NCI-H2171 (cell line): ENCODE measurements around the gene KLB.
A peak's percentile ranks its signal among the peaks of the same experiment; 100 is the strongest.
"Not testable (repeated sequence)": the region's sequence is repeated elsewhere in the genome, so short reads cannot be mapped to it uniquely, and the experiment has no call there.

Source experiments
- DNase-seq: peaks from one replicate; lab custom pipeline; 2025; lab: John Stamatoyannopoulos, UW

The KLB gene

GRCh38 chr4:39406763-39407583 is at the start of gene KLB:
TSS of gene KLB (plus strand) at chr4:39406930. CDS start at chr4:39406950, 20 bp downstream.
- no peak for DNase-seq

- DNase-seq, result no peak
Observed at GRCh38 chr4:39357002-39357401, 49.7 kb upstream of the KLB start.

GRCh38 chr4:39360611-39361010 is 46.1 kb upstream of the KLB start:
- not testable (repeated sequence) for DNase-seq

- no peak for DNase-seq
Observed at GRCh38 chr4:39362827-39363226, 43.9 kb upstream of the KLB start.

DNA sequence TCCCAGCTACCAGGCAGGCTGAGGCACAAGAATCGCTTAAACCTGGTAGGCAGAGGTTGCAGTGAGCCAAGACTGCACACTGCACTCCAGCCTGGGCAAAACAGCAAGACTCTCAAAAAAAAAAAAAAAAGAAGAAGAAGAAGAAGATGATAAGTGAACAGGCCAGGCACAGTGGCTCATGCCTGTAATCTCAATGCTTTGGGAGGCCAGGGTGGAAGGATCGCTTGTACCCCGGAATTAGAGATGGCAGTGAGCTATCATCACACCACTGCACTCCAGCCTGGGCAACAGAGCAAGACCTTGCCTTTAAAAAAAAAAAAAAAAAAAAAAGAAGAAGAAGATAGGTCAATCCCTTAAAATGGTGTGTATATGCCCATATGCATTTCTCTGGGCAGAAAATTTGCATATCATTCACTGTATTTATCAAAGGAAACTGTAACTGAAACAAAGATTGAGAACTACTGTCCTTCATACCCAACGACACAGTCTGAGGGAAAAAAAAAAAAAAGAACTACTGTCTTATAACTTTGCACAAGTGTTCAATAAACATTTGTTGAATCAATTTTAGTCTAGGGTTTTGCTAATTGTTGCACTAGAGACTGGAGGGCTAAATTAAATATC is 42.8 kb upstream of the KLB start:
- no peak for DNase-seq

- no peak for DNase-seq
Observed at GRCh38 chr4:39365360-39365759, 41.4 kb upstream of the KLB start.

- peak; percentile 85 for DNase-seq
Observed at GRCh38 chr4:39365830-39366771, 40.6 kb upstream of the KLB start, which contains the start of gene RFC1. TSS of gene RFC1 (minus strand) at chr4:39366362. CDS start at chr4:39366241, 121 bp downstream.

DNA sequence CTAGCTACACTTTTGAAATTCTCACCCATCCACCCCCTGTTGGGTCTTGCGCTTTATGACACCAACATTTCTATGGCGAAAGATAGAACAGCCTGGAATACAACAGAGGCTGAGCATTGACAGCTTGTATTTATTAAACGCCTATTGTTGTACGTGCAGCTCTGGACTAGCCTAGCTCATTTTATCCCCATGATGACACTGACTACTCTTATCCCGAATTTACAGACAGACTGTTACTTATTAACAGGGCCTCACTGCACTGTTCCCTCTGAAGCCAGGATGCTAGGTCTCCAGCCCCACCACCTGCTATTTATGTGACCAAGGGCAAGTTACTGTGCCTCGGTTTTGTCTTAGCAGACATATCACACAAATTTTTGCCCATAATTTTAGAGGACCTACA is 39.6 kb upstream of the KLB start:
- DNase-seq, result no peak

DNA sequence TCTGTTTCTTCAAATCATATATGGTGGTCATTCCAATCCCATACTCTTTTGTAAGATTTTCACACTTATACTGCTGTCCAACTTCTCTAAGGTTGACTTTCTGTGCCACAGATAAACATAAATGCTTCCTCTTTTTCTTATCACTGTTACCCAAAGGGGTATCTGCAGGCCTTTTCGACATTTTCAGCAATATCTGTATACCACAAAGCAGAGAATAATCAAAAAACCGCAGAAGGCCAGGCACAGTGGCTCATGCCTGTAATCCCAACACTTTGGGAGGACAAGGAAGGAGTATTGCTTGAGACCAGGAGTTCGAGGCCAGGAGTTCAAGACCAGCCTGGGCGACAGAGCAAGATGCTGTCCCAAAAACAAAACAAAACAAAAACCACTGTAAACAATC is 37.4 kb upstream of the KLB start:
- DNase-seq, result no peak

- not testable (repeated sequence) for DNase-seq
Observed at GRCh38 chr4:39371209-39371608, 35.5 kb upstream of the KLB start.

DNA sequence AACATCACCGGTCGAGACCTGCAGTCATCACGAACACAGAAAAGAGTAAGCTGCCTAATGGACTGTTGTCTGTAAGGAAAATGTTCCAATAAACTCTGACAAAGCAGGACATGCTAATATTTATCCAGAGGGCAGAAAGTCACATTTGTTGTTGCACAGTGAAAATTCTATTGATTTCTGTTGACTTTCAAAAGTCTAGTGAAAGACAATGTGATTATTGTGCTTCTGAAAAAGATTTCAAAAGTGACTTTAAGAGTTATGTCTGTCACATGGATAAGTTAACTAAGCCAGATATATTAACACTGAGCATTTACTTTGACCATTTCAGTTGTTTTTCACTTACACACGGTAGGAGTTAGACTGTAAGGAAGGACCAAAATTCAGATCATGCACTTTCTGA is 31.3 kb upstream of the KLB start:
- DNase-seq, result no peak

GRCh38 chr4:39383690-39384089 is 23.0 kb upstream of the KLB start:
- no peak for DNase-seq

- no peak for DNase-seq
Observed at GRCh38 chr4:39384563-39384962, 22.2 kb upstream of the KLB start.

GRCh38 chr4:39390603-39391002 is 16.1 kb upstream of the KLB start:
- no peak for DNase-seq

DNA sequence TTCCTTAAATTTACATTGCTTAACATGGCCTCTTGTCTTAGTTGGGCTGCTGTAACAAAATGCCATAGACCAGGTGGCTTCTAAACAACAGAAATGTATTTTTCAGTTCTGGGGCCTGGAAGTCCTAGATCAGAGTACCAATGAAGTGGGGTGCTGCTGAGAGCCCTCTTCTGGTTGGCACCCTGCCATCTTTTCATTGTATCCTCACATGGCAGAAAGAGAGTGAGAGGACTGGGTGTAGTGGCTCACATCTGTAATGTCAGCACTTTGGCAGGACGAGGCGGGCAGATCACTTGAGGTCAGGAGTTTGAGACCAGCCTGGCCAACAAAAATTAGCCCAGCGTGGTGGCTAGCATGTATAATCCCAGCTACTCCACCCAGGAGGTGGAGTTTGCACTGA is 12.0 kb upstream of the KLB start:
- DNase-seq, result no peak

GRCh38 chr4:39401640-39402039 is 5.1 kb upstream of the KLB start:
- DNase-seq, result not testable (repeated sequence)

DNA sequence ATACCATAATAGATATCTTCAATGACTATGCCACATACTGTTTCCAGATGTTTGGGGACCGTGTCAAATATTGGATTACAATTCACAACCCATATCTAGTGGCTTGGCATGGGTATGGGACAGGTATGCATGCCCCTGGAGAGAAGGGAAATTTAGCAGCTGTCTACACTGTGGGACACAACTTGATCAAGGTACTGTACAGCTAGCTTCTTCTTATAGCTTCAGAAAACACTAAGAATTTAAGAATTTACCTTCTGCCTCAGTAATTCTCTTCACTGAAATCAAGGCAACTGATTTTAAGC is 805 bp downstream of the KLB start:
- DNase-seq, result peak; percentile 0

DNA sequence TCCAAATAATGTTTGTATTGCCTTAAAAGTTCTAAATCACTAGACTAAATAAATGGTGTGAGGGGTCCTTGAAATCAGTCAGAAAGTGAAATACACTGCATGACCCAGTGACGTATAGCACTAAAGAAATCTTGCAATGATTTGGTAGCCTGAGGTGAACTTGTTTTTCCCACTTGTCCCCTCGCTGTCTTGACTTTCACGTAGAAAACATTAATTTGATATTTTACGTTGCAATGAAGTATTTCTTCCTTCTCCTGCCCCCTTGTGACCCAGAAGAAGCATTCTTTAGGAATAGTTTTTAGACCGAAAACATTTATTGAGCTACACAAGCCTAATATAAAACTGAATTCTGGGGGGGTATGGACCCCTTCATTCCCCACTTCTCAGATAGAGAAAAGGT is 3.7 kb downstream of the KLB start:
- no peak for DNase-seq

GRCh38 chr4:39411561-39411960 is 4.8 kb downstream of the KLB start:
- not testable (repeated sequence) for DNase-seq

- no peak for DNase-seq
Observed at GRCh38 chr4:39415678-39416283, 9.1 kb downstream of the KLB start.

GRCh38 chr4:39422247-39422646 is 15.5 kb downstream of the KLB start:
- DNase-seq, result no peak

GRCh38 chr4:39425297-39425696 is 18.6 kb downstream of the KLB start:
- DNase-seq, result not testable (repeated sequence)
